T-helper 9 cell (primary cell): ENCODE results near the gene VWF.
"Not testable (repeated sequence)": the region's sequence is repeated elsewhere in the genome, so short reads cannot be mapped to it uniquely, and the experiment has no call there.

Source experiments
- DNase-seq: peaks from one replicate; pipeline ENCODE4 v3.0.0-alpha.2; 2020

The VWF gene

DNA sequence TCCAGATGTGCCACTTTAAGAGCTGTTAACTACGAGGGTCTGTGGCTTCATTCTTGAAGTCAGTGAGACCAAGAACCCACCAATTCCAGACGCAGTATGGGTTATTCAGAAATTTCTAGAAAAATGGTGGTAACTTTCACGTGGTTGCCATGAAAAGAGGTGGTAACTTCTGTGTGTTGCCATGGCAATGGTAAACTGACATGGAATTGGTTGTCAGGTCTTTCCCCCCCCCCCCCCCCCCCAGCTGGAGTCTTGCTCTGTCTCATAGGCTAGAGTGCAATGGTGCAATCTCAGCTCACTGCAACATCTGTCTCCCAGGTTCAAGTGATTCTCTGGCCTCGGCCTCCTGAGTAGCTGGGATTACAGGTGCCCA lies 18.8 kb upstream of the VWF start:
- no peak for DNase-seq

DNA sequence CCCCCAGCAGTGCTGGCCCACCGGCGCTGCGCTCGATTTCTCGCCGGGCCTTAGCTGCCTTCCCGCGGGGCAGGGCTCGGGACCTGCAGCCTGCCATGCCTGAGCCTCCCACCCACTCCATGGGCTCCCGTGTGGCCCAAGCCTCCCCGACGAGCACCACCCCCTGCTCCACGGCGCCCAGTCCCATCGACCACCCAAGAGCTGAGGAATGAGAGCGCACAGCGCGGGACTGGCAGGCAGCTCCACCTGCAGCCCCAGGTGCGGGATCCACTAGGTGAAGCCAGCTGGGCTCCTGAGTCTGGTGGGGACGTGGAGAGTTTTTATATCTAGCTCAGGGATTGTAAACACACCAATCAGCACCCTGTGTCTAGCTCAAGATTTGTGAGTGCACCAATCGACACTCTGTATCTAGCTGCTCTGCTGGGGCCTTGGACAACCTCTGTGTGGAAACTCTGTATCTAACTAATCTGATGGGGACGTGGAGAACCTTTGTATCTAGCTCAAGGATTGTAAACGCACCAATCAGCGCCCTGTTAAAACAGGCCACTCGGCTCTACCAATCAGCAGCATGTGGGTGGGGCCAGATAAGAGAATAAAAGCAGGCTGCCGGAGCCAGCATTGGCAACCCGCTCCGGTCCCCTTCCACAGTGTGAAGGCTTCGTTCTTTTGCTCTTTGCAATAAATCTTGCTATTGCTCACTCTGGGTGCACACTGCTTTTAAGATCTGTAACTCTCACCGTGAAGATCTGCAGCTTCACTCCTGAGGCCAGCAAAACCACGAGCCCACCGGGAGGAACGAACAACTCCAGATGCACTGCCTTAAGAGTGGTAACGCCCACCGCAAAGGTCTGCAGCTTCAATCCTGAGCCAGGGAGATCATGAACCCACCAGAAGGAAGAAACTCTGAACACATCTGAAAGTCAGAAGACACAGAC lies 18.2 kb upstream of the VWF start:
- not testable (repeated sequence) for DNase-seq

GRCh38 chr12:6141731-6142367 lies 17.4 kb upstream of the VWF start:
- not testable (repeated sequence) for DNase-seq

- no peak for DNase-seq
These were observed 16.4 kb upstream of the VWF start for GRCh38 chr12:6140651-6141447.

DNA sequence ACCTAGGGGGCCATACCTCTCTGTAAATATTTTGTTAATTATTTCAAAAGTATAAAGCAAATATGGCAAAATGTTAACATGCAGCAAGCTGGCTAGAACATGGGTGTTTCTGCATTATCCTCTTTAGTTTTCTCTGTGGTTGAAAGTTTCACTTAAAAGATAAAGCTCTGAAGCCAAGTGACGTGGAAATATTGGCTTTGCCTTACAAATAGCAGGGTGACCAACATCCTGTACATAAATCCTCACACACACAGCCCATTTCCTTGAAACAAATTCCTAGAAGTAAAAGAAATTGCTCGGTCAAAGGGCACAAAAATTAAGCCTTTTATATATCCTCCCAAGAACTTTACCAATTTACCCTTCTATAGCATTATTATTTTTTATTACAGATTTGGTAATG lies 10.6 kb upstream of the VWF start:
- no peak for DNase-seq

DNA sequence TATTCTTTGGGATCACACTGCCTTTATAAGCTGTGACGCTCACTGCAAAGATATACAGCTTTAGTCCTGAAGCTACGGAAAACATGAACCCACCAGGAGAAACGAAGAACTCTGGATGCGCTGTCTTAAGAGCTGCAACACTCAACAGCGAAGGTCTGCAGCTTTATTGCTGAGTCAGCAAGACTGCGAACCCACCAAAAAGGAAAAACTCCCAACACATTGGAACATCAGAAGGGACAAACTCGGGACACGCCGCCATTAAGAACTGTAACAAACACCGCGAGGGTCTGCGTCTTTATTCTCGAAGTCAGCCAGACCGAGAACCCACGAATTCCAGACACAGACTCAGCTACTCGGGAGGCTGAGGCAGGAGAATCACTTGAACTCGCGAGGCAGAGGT lies 9.2 kb upstream of the VWF start:
- no peak for DNase-seq

DNA sequence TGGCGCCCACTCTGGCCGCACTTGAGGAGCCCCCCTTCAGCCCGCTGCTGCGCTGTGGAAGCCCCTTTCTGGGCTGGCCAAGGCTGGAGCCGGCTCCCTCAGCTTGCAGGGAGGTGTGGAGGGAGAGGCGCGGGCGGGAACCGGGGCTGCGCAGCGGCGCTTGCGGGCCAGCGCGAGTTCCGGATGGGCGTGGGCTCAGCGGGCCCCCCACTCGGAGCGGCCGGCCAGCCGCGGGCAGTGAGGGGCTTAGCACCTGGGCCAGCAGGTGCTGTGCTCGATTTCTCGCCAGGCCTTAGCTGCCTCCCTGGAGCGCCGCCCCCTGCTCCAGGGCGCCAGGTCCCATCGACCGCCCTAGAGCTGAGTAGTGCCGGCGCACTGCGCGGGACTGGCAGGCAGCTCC lies 8.0 kb upstream of the VWF start:
- no peak for DNase-seq

DNA sequence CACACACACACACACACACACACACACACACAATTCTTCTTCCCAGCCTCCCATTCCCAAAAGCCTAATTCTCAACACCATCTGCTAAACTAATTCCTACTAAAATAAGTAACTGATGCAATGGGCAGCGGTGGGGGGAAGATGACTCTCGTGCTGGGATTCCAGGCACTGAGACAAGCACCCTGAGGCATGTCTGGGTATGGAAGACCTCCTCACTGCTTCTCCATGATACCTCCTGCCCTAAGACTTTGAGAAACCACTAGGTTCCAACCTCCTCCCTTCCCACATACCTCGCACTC lies 789 bp upstream of the VWF start:
- DNase-seq = no peak

DNA sequence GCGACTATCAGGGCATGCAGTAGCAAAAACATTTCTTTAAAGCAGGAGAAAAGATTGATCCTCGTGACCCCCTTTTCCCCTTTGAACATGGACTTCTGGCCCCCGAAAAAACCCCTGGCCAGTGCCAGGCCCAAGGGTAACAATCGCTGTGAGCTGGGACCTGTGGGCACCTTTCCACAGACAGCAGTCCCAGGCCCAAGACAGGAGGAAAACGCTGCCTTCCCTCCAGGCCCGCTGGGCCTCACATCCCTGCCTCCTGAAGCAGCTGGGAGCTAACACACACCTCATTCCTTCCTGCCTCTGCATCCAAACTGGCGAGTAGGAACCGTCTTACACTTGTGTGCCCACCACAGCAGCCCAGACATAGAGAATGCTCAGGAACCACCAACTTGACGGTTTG lies 1.2 kb downstream of the VWF start:
- no peak for DNase-seq

DNA sequence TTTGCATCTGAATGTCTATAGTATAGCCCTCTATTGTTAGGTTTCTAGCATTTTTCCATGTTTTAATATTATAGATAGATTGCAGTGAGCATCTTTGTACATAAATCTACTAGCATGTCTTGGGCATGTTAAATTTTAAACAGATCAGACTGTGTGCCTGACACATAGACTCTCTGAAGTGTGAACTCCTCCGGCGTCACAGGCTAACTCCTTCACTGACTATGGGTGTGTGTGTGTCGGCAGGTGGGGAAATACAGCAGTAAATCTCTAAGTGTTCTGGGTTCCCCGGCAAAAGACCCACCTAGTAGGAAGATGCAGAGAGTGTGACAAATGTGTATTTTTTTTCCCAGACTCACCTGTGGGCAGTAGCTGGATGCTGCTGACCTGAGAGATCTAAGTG lies 2.3 kb downstream of the VWF start:
- no peak for DNase-seq

DNA sequence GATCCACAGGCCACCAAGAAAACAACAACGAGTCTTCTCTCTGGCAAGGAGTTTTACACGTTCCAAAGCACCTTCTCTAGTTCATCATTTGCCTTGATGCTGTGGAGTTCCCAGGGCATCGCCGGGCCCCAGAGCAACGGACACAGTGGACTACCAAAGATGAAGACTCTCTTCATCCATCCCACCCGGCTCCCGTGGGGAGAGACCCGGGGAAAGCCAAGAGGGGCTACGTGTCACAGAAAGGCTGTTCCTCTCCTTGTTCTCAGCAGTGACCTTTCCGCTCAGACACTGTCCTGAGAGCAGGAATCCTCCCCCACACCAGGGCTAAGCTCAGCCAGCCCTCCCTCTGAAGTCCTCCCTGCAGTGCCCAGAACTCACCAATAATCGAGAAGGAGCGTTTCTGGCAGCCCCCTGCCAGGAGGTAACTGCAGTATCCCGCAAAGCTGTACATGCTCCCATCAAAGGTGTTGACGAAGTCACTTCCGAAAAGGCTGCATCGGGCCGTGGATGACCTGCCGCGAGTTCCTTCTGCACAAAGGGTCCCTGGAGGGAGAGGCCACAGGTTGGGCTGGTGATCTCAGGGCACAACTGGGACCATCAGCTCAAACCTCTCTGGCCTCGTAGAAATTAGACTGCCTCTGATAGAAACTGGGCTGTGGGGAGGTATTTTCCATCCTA lies 3.5 kb downstream of the VWF start:
- no peak for DNase-seq

- no peak for DNase-seq
These were observed 5.4 kb downstream of the VWF start for GRCh38 chr12:6118891-6119568.

- DNase-seq = no peak
These were observed 7.9 kb downstream of the VWF start for GRCh38 chr12:6116471-6117021.

- no peak for DNase-seq
These were observed 9.1 kb downstream of the VWF start for GRCh38 chr12:6115389-6115788.

- DNase-seq = no peak
These were observed 10.0 kb downstream of the VWF start for GRCh38 chr12:6114476-6114870.

DNA sequence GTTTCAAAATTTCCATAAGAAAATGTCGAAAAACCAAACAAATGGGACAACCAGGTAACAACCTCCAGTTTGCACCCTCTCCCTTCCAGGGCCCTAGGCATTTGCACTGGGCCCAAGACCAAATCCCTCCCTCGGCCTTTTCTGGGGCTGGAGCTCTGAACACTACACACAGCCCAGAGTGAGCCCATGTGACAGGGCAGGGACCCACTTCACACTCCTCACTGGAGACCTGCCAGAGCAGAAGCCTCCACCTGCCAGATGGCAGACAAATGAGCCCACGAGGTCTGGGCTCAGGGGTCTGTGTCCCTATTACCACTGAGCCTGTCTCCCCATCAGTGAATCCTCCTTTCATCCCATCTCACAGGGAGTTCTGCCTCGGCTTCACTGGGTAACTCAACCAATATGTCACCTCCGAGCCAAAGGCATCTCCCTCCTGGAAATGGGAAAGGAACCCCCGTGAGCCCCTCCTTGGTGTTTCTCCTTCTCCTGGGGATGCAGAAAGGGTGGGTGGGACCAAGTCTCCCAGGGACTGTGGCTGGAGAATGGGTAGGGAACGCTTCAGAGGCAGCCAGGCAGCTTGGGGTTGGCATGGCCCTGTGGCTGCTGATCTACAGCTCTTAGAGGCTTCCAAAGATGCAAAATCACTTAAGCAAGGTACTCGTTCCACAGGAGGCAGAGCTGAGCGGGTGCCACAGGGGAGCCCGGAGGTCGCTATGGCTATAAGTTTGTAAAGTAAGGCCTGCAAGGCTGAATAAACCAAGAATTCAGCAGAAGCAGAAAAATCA lies 10.6 kb downstream of the VWF start:
- DNase-seq = no peak

DNA sequence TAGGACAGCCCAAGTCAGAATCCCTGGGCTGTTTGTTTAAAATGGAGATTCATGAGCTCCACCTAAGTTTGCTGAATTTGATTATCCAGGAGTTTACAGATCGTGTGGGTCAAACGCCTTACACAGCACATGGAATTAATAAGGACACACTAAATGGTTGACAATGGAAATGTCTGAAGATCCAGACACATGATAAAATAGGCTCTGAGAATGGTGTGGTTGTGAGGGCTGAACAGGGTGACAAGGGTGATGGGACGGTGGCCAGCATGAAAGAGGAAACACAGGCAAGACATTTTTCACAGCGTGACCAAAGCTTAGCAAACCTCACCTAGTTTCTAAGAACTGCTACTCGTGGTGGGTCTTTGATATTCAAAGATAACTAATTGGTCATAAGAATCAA lies 12.5 kb downstream of the VWF start:
- DNase-seq = no peak

GRCh38 chr12:6110006-6110405 lies 14.5 kb downstream of the VWF start:
- DNase-seq = no peak

- no peak for DNase-seq
These were observed 18.3 kb downstream of the VWF start for GRCh38 chr12:6106218-6106617.

GRCh38 chr12:6104842-6105241 lies 19.6 kb downstream of the VWF start:
- DNase-seq = no peak

DNA sequence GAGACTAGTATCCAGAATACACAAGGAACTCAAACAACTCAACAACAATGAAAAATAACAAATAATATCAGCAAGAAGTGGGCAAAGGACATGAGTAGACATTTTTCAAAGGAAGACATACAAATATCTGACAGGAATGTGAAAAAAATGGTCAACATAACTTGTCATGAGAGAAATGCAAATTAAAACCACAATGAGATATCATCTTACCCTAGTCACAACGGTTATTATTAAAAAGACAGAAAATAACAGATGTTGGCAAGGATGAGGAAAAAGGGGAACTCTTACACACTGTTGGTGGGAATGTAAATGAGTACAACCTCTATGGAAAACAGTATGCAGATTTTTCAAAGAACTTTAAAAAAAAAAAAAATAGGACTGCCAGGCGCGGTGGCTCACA lies 20.4 kb downstream of the VWF start:
- DNase-seq = no peak

DNA sequence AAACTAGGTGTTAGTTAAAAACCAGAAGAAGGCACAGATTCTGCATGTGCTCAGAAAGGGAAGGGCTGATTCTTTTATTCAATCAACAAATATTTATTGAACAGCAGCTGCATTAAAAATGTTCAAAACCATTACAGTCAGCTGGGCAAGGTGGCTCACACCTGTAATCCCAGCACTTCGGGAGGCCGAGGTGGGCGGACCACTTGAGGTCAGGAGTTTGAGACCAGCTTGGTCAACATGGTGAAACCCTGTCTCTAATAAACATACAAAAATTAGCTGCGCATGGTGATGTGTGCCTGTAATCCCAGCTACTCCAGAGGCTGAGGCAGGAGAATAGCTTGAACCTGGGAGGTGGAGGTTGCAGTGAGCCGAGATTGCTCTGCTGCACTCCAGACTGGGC lies 22.4 kb downstream of the VWF start:
- DNase-seq = not testable (repeated sequence)
